Sigmoid colon (tissue), 4 donors: ENCODE measurements around the gene KLK2.

Source experiments
- POLR2A ChIP-seq, 2 donors: fragments of 450-650 bp; IDR thresholded peaks; one replicate each; pipeline ENCODE4 v1.6.1; 2016; ENCODE audit warnings: antibody characterized with exemption in 2 of 2, mild to moderate bottlenecking in 2 of 2, moderate library complexity in 2 of 2
- POLR2AphosphoS5 ChIP-seq, 4 donors: sonication (generic); formaldehyde crosslinking; IDR thresholded peaks; one replicate each; pipeline ENCODE4 v1.6.1; 2017; ENCODE audit warnings: antibody characterized with exemption in 4 of 4
- TF ChIP-seq, protein P1 (sequence below), 4 experiments: fragments of 450-650 bp in 3 of 4; fragments of 200-600 bp in 1 of 4; IDR thresholded peaks; one replicate each; pipeline ENCODE4 v1.5.1; 2016 to 2019; ENCODE audit warnings: antibody characterized with exemption in 4 of 4, mild to moderate bottlenecking in 3 of 4, moderate library complexity in 2 of 4

GRCh38 chr19:50859849-50860248, 13.4 kb upstream of the KLK2 start:
- TF ChIP-seq, protein P1, sequence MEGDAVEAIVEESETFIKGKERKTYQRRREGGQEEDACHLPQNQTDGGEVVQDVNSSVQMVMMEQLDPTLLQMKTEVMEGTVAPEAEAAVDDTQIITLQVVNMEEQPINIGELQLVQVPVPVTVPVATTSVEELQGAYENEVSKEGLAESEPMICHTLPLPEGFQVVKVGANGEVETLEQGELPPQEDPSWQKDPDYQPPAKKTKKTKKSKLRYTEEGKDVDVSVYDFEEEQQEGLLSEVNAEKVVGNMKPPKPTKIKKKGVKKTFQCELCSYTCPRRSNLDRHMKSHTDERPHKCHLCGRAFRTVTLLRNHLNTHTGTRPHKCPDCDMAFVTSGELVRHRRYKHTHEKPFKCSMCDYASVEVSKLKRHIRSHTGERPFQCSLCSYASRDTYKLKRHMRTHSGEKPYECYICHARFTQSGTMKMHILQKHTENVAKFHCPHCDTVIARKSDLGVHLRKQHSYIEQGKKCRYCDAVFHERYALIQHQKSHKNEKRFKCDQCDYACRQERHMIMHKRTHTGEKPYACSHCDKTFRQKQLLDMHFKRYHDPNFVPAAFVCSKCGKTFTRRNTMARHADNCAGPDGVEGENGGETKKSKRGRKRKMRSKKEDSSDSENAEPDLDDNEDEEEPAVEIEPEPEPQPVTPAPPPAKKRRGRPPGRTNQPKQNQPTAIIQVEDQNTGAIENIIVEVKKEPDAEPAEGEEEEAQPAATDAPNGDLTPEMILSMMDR (IDR thresholded peaks at IDR 0.05), result no peak
- TF ChIP-seq POLR2A (IDR thresholded peaks at IDR 0.05) (no peak), POLR2AphosphoS5 (IDR thresholded peaks at IDR 0.05) (no peak)
